PFSK-1 (cell line): ENCODE data around the gene FAM222B.

Experiments used
- POLR2AphosphoS5 ChIP-seq: IDR thresholded peaks from 2 replicates; pipeline ENCODE4 v1.6.1; 2012; ENCODE audit warnings: low read depth, mild to moderate bottlenecking, control low read depth, low read length, moderate library complexity
- TF ChIP-seq, protein P1 (sequence below), 2 experiments: IDR thresholded peaks; 2 replicates each; pipeline versions ENCODE4 v1.6.1 to v1.8.0; 2011 to 2012; ENCODE audit warnings: low read depth in 2 of 2, low read length in 2 of 2, control low read depth in 1 of 2, inconsistent platforms in 1 of 2, mild to moderate bottlenecking in 1 of 2, moderate library complexity in 1 of 2; ENCODE audit not compliant: insufficient read depth in 1 of 2

DNA sequence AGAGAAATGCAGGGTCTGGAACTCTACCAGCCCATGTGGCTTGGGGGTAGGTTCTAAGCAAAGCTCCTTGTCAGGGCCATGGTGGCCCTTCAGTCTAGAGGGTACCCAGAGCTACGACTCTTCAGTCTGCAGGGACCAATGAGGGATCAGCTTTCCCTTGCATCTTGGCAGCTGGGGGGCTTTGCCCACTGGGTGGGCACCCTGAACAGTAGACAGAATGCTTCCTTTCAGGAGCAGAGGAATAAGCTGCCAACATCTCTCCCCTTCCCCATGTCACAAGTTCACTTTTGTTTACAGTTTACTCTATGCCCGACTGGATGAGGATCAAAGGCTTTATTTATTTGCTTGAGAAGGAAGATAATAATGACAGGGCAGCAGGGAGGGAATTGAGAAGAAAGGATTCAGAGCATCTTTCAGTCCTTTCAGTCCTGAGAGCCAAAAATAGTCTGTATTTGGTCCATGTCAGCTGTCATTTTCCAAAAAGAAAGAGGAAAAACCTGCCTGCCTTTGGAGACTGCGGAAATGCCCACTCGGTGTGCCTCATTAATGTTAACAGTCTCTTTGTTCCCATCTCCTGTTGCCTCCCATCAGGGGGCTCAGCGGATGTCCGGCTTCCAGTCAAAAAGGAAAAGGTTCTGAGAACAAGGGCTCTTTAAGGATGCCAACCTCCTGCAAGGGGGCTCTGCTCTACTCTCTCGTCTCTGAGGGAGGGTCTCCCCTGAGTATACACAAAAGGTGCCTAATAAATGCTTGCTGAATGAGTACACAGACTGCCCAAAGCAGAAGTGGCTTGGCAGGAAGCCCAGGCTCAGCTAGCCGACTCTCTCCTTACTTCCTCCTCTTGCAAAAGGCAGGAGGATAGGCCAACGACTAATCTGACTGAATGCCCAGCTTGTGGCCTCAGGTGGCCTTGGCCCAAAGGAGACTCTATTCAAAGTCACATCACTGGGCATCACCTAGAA is 81.7 kb downstream of the FAM222B start:
- TF ChIP-seq, protein P1, sequence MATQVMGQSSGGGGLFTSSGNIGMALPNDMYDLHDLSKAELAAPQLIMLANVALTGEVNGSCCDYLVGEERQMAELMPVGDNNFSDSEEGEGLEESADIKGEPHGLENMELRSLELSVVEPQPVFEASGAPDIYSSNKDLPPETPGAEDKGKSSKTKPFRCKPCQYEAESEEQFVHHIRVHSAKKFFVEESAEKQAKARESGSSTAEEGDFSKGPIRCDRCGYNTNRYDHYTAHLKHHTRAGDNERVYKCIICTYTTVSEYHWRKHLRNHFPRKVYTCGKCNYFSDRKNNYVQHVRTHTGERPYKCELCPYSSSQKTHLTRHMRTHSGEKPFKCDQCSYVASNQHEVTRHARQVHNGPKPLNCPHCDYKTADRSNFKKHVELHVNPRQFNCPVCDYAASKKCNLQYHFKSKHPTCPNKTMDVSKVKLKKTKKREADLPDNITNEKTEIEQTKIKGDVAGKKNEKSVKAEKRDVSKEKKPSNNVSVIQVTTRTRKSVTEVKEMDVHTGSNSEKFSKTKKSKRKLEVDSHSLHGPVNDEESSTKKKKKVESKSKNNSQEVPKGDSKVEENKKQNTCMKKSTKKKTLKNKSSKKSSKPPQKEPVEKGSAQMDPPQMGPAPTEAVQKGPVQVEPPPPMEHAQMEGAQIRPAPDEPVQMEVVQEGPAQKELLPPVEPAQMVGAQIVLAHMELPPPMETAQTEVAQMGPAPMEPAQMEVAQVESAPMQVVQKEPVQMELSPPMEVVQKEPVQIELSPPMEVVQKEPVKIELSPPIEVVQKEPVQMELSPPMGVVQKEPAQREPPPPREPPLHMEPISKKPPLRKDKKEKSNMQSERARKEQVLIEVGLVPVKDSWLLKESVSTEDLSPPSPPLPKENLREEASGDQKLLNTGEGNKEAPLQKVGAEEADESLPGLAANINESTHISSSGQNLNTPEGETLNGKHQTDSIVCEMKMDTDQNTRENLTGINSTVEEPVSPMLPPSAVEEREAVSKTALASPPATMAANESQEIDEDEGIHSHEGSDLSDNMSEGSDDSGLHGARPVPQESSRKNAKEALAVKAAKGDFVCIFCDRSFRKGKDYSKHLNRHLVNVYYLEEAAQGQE (IDR thresholded peaks at IDR 0.05; ENCODE audit: insufficient read depth in 1 of 2, low read depth in 2 of 2, low read length in 2 of 2): peak in 1 of 2 experiments; percentile 60; a peak in 1 of 4 replicates
- no peak for TF ChIP-seq POLR2AphosphoS5
